H9 (cell line): Measurements from ENCODE around the gene BRSK1. TPM values are rescaled to one million over a fixed set of nuclear protein-coding genes. Genes with fewer than 3 reads are reported as not detected.

Experiments used
- DNase-seq: peaks from one replicate; pipeline ENCODE4 v3.0.0-alpha.2; 2017
- H2AFZ ChIP-seq: one replicate; pipeline ENCODE4 v1.6.1; 2013; ENCODE audit warnings: mild to moderate bottlenecking, low read length, control low read depth, moderate library complexity
- H2AK5ac ChIP-seq: 2 replicates; pipeline ENCODE4 v1.6.1; 2013; ENCODE audit warnings: low read length, control low read depth, mixed read lengths; ENCODE audit not compliant: insufficient read length
- H2BK120ac ChIP-seq: one replicate; pipeline ENCODE4 v1.6.1; 2013; ENCODE audit warnings: low read depth, mild to moderate bottlenecking, low read length, control low read depth, inconsistent platforms; ENCODE audit not compliant: poor library complexity, severe bottlenecking
- H2BK12ac ChIP-seq: 2 replicates; pipeline ENCODE4 v1.6.1; 2013; ENCODE audit warnings: low read length, control low read depth, mixed read lengths, low read depth; ENCODE audit not compliant: insufficient read length
- H2BK15ac ChIP-seq: 2 replicates; pipeline ENCODE4 v1.6.1; 2013; ENCODE audit warnings: low read depth, low read length, control low read depth
- H2BK20ac ChIP-seq: one replicate; pipeline ENCODE4 v1.6.1; 2013; ENCODE audit warnings: low read depth, mild to moderate bottlenecking, low read length, control low read depth, inconsistent platforms; ENCODE audit not compliant: poor library complexity, severe bottlenecking
- H2BK5ac ChIP-seq: 2 replicates; pipeline ENCODE4 v1.6.1; 2013; ENCODE audit warnings: low read length, control low read depth, mixed read lengths; ENCODE audit not compliant: insufficient read length
- H3K14ac ChIP-seq: 2 replicates; pipeline ENCODE4 v1.6.1; 2013; ENCODE audit warnings: low read length, control low read depth; ENCODE audit not compliant: insufficient read depth
- H3K18ac ChIP-seq: 2 replicates; pipeline ENCODE4 v1.6.1; 2013; ENCODE audit warnings: low read depth, mild to moderate bottlenecking, mixed read lengths, low read length, control low read depth; ENCODE audit not compliant: insufficient read length
- H3K23ac ChIP-seq: 2 replicates; pipeline ENCODE4 v1.6.1; 2013; ENCODE audit warnings: low read length, control low read depth, mixed read lengths, low read depth; ENCODE audit not compliant: insufficient read length
- H3K23me2 ChIP-seq: 2 replicates; pipeline ENCODE4 v1.6.1; 2013; ENCODE audit warnings: low read depth, mild to moderate bottlenecking, mixed read lengths, low read length, control low read depth; ENCODE audit not compliant: insufficient read length, poor library complexity, severe bottlenecking
- H3K27ac ChIP-seq: 2 replicates; pipeline ENCODE4 v1.5.1; 2013; ENCODE audit warnings: low read length, control low read depth, mixed read lengths, low read depth; ENCODE audit not compliant: insufficient read length
- H3K27me3 ChIP-seq: 2 replicates; pipeline ENCODE4 v1.6.1; 2013; ENCODE audit warnings: low read length, control low read depth, inconsistent platforms; ENCODE audit not compliant: insufficient read depth
- H3K4ac ChIP-seq: 2 replicates; pipeline ENCODE4 v1.6.1; 2013; ENCODE audit warnings: low read depth, mild to moderate bottlenecking, control low read depth, inconsistent platforms, low read length, moderate library complexity
- H3K4me1 ChIP-seq: 2 replicates; pipeline ENCODE4 v1.6.1; 2013; ENCODE audit warnings: low read length, control low read depth, inconsistent platforms; ENCODE audit not compliant: insufficient read depth
- H3K4me2 ChIP-seq: 2 replicates; pipeline ENCODE4 v1.6.1; 2013; ENCODE audit warnings: low read length, control low read depth, mixed read lengths; ENCODE audit not compliant: insufficient read length, insufficient read depth
- H3K56ac ChIP-seq: 2 replicates; pipeline ENCODE4 v1.6.1; 2013; ENCODE audit warnings: low read depth, mild to moderate bottlenecking, mixed read lengths, low read length, control low read depth; ENCODE audit not compliant: insufficient read length
- H3K79me1 ChIP-seq: 2 replicates; pipeline ENCODE4 v1.6.1; 2013; ENCODE audit warnings: low read depth, mild to moderate bottlenecking, moderate library complexity, low read length, control low read depth, inconsistent platforms; ENCODE audit not compliant: insufficient read depth, poor library complexity, severe bottlenecking
- H3K79me2 ChIP-seq: 2 replicates; pipeline ENCODE4 v1.6.1; 2013; ENCODE audit warnings: low read length, control low read depth, inconsistent platforms; ENCODE audit not compliant: insufficient read depth
- H3K9ac ChIP-seq: 2 replicates; pipeline ENCODE4 v1.6.1; 2013; ENCODE audit warnings: low read length, control low read depth, mixed read lengths; ENCODE audit not compliant: insufficient read length; ENCODE audit errors: extremely low read depth
- H3K9me3 ChIP-seq: one replicate; pipeline ENCODE4 v1.6.1; 2013; ENCODE audit warnings: low read depth, low read length, inconsistent platforms; ENCODE audit not compliant: control insufficient read depth
- H3T11ph ChIP-seq: one replicate; pipeline ENCODE4 v1.6.1; 2013; ENCODE audit warnings: mild to moderate bottlenecking, low read length, control low read depth, inconsistent platforms
- H4K20me1 ChIP-seq: one replicate; pipeline ENCODE4 v1.6.1; 2013; ENCODE audit not compliant: control insufficient read depth, insufficient read length, insufficient read depth
- H4K5ac ChIP-seq: 2 replicates; pipeline ENCODE4 v1.6.1; 2013; ENCODE audit warnings: low read depth, mild to moderate bottlenecking, mixed read lengths, low read length, control low read depth; ENCODE audit not compliant: insufficient read length
- H4K8ac ChIP-seq: replicated peaks from 2 replicates; pipeline ENCODE4 v1.6.1; 2013; ENCODE audit warnings: low read length, control low read depth, mixed read lengths, low read depth; ENCODE audit not compliant: insufficient read length
- H4K91ac ChIP-seq: 2 replicates; pipeline ENCODE4 v1.6.1; 2013; ENCODE audit warnings: low read depth, mild to moderate bottlenecking, moderate library complexity, mixed read lengths, low read length, control low read depth; ENCODE audit not compliant: insufficient read length
- H3K27ac Mint-ChIP-seq, 3 experiments: 2 replicates in 2 of 3; 3 replicates in 1 of 3; pipeline ENCODE4 v1.8.0; 2020 to 2021; ENCODE audit warnings: mixed read lengths in 3 of 3, mild to moderate bottlenecking in 1 of 3, moderate library complexity in 1 of 3
- H3K27me3 Mint-ChIP-seq: 2 replicates; pipeline ENCODE4 v1.8.0; 2021; ENCODE audit warnings: low read depth, mild to moderate bottlenecking, moderate library complexity, mixed read lengths
- H3K36me3 Mint-ChIP-seq, 3 experiments: 2 replicates in 2 of 3; 3 replicates in 1 of 3; pipeline ENCODE4 v1.8.0; 2020 to 2021; ENCODE audit warnings: low read depth in 3 of 3, mixed read lengths in 3 of 3; ENCODE audit not compliant: insufficient read depth in 1 of 3
- H3K4me1 Mint-ChIP-seq, 2 experiments: 2 replicates each; pipeline ENCODE4 v1.8.0; 2020; ENCODE audit warnings: mixed read lengths in 2 of 2
- H3K4me3 Mint-ChIP-seq, 2 experiments: 2 replicates in 1 of 2; 3 replicates in 1 of 2; pipeline ENCODE4 v1.8.0; 2020 to 2021; ENCODE audit warnings: mild to moderate bottlenecking in 2 of 2, mixed read lengths in 2 of 2, moderate library complexity in 1 of 2
- H3K9me3 Mint-ChIP-seq, 2 experiments: 2 replicates in 1 of 2; 3 replicates in 1 of 2; pipeline ENCODE4 v1.8.0; 2020; ENCODE audit warnings: mild to moderate bottlenecking in 2 of 2, mixed read lengths in 2 of 2, moderate library complexity in 1 of 2
- CTCF ChIP-seq: fragments of 200-600 bp; sonication (generic); conservative IDR thresholded peaks from 3 replicates; pipeline ENCODE4 v1.8.0; 2021; ENCODE audit warnings: antibody characterized with exemption, mild to moderate bottlenecking
- WGBS: extraction: QIAGEN DNeasy Blood & Tissue Kit; methylation state at CpG from one replicate; pipeline ENCODE4 v1.1.7; 2013; ENCODE audit warnings: missing lambda C conversion rate, low lambda C conversion rate, mixed read lengths; ENCODE audit not compliant: insufficient read length; ENCODE audit errors: extremely low coverage; 5-methylcytosine and 5-hydroxymethylcytosine counted together
- total RNA-seq: library from RNA; stranded (reverse); gene quantifications from 2 replicates; pipeline ENCODE4 v1.2.1, GENCODE V29; 2021

The BRSK1 gene
- total RNA-seq, 1 experiment from 2014 or later: 43.5 TPM

- Histone ChIP-seq H3K9ac (no peak overlapping the region), H2BK5ac (no peak overlapping the region), H4K5ac (no peak overlapping the region), H2AFZ (no peak overlapping the region), H4K20me1 (no peaks in the 10 kb centered on the region), H3K4me2 (peak overlapping the region; percentile 25), H2AK5ac (no peak overlapping the region), H3K23me2 (no peaks in the 10 kb centered on the region), H3K4me1 (peaks cover 3% of the 10 kb centered on the region; the same call in 1 of the 2 replicates), H3K23ac (no peak overlapping the region), H2BK12ac (no peak overlapping the region), H2BK20ac (no peak overlapping the region), H3T11ph (no peak overlapping the region), H3K18ac (no peak overlapping the region), H3K27ac (no peak overlapping the region), H4K8ac (no peak overlapping the region), H3K4ac (no peak overlapping the region), H3K27me3 (no peaks in the 10 kb centered on the region), H2BK15ac (no peak overlapping the region), H3K79me2 (no peaks in the 10 kb centered on the region), H3K14ac (no peak overlapping the region), H3K9me3 (no peaks in the 10 kb centered on the region), H4K91ac (no peak overlapping the region), H3K56ac (no peak overlapping the region), H2BK120ac (no peak overlapping the region), H3K79me1 (no peaks in the 10 kb centered on the region)
- Mint-ChIP-seq H3K36me3 (peaks cover 40 to 68% (median 65%) of the 10 kb centered on the region in 3 experiments; a peak in 6 of 7 replicates), H3K27me3 (no peaks in the 10 kb centered on the region; the same call in 1 of the 2 replicates), H3K4me3 (peak overlapping the region in 1 of 2 experiments; percentile 69; a peak in 1 of 5 replicates), H3K4me1 (peaks cover 15 to 30% of the 10 kb centered on the region in 2 experiments), H3K9me3 (no peaks in the 10 kb centered on the region), H3K27ac (peak overlapping the region in 1 of 3 experiments; percentile 79; a peak in 1 of 7 replicates)
- no CpG with 5 or more reads among the region's 12 CpGs for WGBS
- TF ChIP-seq CTCF: no peak
- no peak for DNase-seq
These were observed 18.5 kb downstream of the BRSK1 start for GRCh38 chr19:55302318-55302703.
